ENCODE results near the gene NLRP9. TPM values are rescaled to one million over a fixed set of nuclear protein-coding genes. Genes with fewer than 3 reads are reported as not detected.

NLRP9 gene
- total RNA-seq, 4 donors from 2014 or later, result not detected

GRCh38 chr19:55677572-55678028 lies 60.6 kb downstream of the NLRP9 start:
- no peak for ATAC-seq
- 14 to 52% methylated on average over 1 to 5 of the region's 6 CpGs for WGBS, 2 donors (ENCODE audit: low coverage in 1 of 2)
- peaks cover 0 to 79% (median 25%) of the 10 kb centered on the region in 3 donors for H3K4me1 ChIP-seq
- no peaks in the 10 kb centered on the region for H3K27me3 ChIP-seq
- peak overlapping the region in 1 of 4 donors; percentile 34 for H3K27ac ChIP-seq
- H3K4me3 ChIP-seq, result no peak overlapping the region
- TF ChIP-seq EP300 (IDR thresholded peaks at IDR 0.05) (no peak), POLR2A (IDR thresholded peaks at IDR 0.05) (no peak), POLR2AphosphoS5 (IDR thresholded peaks at IDR 0.05) (no peak)
- TF ChIP-seq, protein P1, sequence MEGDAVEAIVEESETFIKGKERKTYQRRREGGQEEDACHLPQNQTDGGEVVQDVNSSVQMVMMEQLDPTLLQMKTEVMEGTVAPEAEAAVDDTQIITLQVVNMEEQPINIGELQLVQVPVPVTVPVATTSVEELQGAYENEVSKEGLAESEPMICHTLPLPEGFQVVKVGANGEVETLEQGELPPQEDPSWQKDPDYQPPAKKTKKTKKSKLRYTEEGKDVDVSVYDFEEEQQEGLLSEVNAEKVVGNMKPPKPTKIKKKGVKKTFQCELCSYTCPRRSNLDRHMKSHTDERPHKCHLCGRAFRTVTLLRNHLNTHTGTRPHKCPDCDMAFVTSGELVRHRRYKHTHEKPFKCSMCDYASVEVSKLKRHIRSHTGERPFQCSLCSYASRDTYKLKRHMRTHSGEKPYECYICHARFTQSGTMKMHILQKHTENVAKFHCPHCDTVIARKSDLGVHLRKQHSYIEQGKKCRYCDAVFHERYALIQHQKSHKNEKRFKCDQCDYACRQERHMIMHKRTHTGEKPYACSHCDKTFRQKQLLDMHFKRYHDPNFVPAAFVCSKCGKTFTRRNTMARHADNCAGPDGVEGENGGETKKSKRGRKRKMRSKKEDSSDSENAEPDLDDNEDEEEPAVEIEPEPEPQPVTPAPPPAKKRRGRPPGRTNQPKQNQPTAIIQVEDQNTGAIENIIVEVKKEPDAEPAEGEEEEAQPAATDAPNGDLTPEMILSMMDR (IDR thresholded peaks at IDR 0.05), result no peak
- H3K36me3 ChIP-seq, result peaks cover 0 to 69% of the 10 kb centered on the region in 2 donors
- H3K9me3 ChIP-seq, result no peaks in the 10 kb centered on the region

DNA sequence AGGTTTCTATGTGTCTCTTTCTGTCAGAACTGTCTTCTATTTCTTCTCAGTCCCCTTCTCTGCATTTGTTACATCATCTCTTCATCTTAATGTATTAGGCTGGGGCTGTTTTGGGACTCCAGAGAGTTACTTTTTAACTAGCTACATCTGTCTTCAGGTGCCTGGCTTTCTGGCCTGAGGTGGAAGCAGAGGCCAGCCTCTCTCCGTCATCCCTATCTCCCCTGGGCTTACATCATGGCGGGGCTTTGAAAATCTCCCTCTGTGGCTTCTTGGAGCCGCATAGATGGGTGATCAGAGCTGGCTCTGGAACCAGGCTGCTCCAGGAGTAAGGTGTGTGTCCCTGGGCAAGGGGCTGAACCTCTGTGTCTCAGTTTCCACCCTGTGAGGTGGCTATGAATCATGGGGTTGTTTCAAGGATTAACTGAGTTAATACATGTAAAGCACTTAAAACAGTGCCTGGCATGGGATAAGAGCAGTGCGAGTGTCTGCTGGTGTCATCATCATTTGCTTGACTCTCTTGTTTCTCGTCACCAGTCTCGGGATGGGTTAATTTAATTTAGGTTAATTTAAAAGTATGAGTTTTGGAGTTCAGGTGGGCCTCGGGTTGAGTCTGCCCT lies 61.2 kb downstream of the NLRP9 start:
- H3K36me3 ChIP-seq, result peaks cover 0 to 67% of the 10 kb centered on the region in 2 donors
- no peaks in the 10 kb centered on the region for H3K27me3 ChIP-seq
- 60 to 87% methylated on average over 4 to 5 of the region's 7 CpGs for WGBS, 2 donors (ENCODE audit: low coverage in 1 of 2)
- H3K9me3 ChIP-seq, result no peaks in the 10 kb centered on the region
- H3K27ac ChIP-seq, result peak overlapping the region in 1 of 4 donors; percentile 34
- H3K4me3 ChIP-seq, result peak overlapping the region in 1 of 2 donors; percentile 98
- ATAC-seq, result no peak
- peaks cover 0 to 79% (median 25%) of the 10 kb centered on the region in 3 donors for H3K4me1 ChIP-seq
- no peak for TF ChIP-seq POLR2AphosphoS5 (IDR thresholded peaks at IDR 0.05)
- TF ChIP-seq, protein P1 (IDR thresholded peaks at IDR 0.05), result no peak

GRCh38 chr19:55676383-55676782 lies 61.8 kb downstream of the NLRP9 start:
- no peak for ATAC-seq
- 50 to 80% methylated on average over 5 of the region's 5 CpGs for WGBS, 2 donors (ENCODE audit: low coverage in 1 of 2)
- TF ChIP-seq POLR2AphosphoS5 (IDR thresholded peaks at IDR 0.05), result no peak
- TF ChIP-seq, protein P1 (IDR thresholded peaks at IDR 0.05), result no peak
- TF ChIP-seq POLR2A (IDR thresholded peaks at IDR 0.05), result no peak
- no peak for TF ChIP-seq EP300 (IDR thresholded peaks at IDR 0.05)
- Histone ChIP-seq H3K27ac (peak overlapping the region in 1 of 4 donors; percentile 34), H3K9me3 (no peaks in the 10 kb centered on the region), H3K27me3 (no peaks in the 10 kb centered on the region), H3K4me1 (peaks cover 0 to 78% (median 25%) of the 10 kb centered on the region in 3 donors), H3K4me3 (peak overlapping the region in 1 of 2 donors; percentile 98), H3K36me3 (peaks cover 0 to 65% of the 10 kb centered on the region in 2 donors)

GRCh38 chr19:55675661-55676354 lies 62.4 kb downstream of the NLRP9 start:
- H3K27ac ChIP-seq, result peak overlapping the region; percentile 56 to 95 (median 92)
- H3K36me3 ChIP-seq, result peaks cover 0 to 65% of the 10 kb centered on the region in 2 donors
- H3K9me3 ChIP-seq, result no peaks in the 10 kb centered on the region
- peak overlapping the region; percentile 72 to 98 for H3K4me3 ChIP-seq
- no peak for ATAC-seq
- 14 to 25% methylated on average over 8 to 15 of the region's 16 CpGs for WGBS, 2 donors (ENCODE audit: low coverage in 1 of 2)
- TF ChIP-seq POLR2A (IDR thresholded peaks at IDR 0.05), result no peak
- TF ChIP-seq, protein P1 (IDR thresholded peaks at IDR 0.05), result no peak
- no peak for TF ChIP-seq POLR2AphosphoS5 (IDR thresholded peaks at IDR 0.05)
- no peak for TF ChIP-seq EP300 (IDR thresholded peaks at IDR 0.05)
- peaks cover 0 to 78% (median 25%) of the 10 kb centered on the region in 3 donors for H3K4me1 ChIP-seq
- no peaks in the 10 kb centered on the region for H3K27me3 ChIP-seq

Data from gastroesophageal sphincter (tissue), 4 donors.